ENCODE results near the gene NCAPH2.

The NCAPH2 gene

GRCh38 chr22:50490531-50491308 is 17.3 kb upstream of the NCAPH2 start:
- FAIRE-seq: no peak

GRCh38 chr22:50497093-50497492 is 10.9 kb upstream of the NCAPH2 start:
- FAIRE-seq: no peak

- FAIRE-seq: no peak
These were observed 9.6 kb upstream of the NCAPH2 start for GRCh38 chr22:50498322-50498890.

- FAIRE-seq: no peak
These were observed 7.6 kb upstream of the NCAPH2 start for GRCh38 chr22:50500452-50500851.

GRCh38 chr22:50502096-50502495 is 5.9 kb upstream of the NCAPH2 start:
- no peak for FAIRE-seq

- FAIRE-seq: no peak
These were observed 5.2 kb upstream of the NCAPH2 start for GRCh38 chr22:50502628-50503474.

- FAIRE-seq: no peak
These were observed 4.4 kb upstream of the NCAPH2 start for GRCh38 chr22:50503475-50504145.

GRCh38 chr22:50504369-50505211 is 3.4 kb upstream of the NCAPH2 start:
- FAIRE-seq: no peak

- FAIRE-seq: no peak
These were observed 2.7 kb upstream of the NCAPH2 start for GRCh38 chr22:50505276-50505775.

- no peak for FAIRE-seq
These were observed 2.0 kb upstream of the NCAPH2 start for GRCh38 chr22:50505776-50506610.

- no peak for FAIRE-seq
These were observed 1.2 kb upstream of the NCAPH2 start for GRCh38 chr22:50506611-50507420.

- FAIRE-seq: no peak
These were observed 518 bp upstream of the NCAPH2 start, which contains the start of gene LMF2 for GRCh38 chr22:50507421-50507990. Gene LMF2, minus strand, starts transcription at chr22:50507702. Its CDS starts 27 bp downstream, at chr22:50507675.

GRCh38 chr22:50508897-50509296 is 873 bp downstream of the NCAPH2 start:
- no peak for FAIRE-seq

GRCh38 chr22:50513175-50513574 is 5.2 kb downstream of the NCAPH2 start:
- no peak for FAIRE-seq

- FAIRE-seq: no peak
These were observed 8.0 kb downstream of the NCAPH2 start for GRCh38 chr22:50516068-50516467.

GRCh38 chr22:50516891-50517290 is 8.9 kb downstream of the NCAPH2 start:
- no peak for FAIRE-seq

GRCh38 chr22:50517495-50518260 is 9.7 kb downstream of the NCAPH2 start:
- FAIRE-seq: no peak

GRCh38 chr22:50518606-50519005 is 10.6 kb downstream of the NCAPH2 start:
- FAIRE-seq: no peak

GRCh38 chr22:50519151-50519550 is 11.1 kb downstream of the NCAPH2 start:
- FAIRE-seq: no peak
